ENCODE data around the gene TYW5. TPM values are rescaled to one million over a fixed set of nuclear protein-coding genes. Genes with fewer than 3 reads are reported as not detected.
A peak's percentile ranks its signal among the peaks of the same experiment; 100 is the strongest.

TYW5 gene
- total RNA-seq, 1 donor from 2014 or later, result 9.2 TPM

DNA sequence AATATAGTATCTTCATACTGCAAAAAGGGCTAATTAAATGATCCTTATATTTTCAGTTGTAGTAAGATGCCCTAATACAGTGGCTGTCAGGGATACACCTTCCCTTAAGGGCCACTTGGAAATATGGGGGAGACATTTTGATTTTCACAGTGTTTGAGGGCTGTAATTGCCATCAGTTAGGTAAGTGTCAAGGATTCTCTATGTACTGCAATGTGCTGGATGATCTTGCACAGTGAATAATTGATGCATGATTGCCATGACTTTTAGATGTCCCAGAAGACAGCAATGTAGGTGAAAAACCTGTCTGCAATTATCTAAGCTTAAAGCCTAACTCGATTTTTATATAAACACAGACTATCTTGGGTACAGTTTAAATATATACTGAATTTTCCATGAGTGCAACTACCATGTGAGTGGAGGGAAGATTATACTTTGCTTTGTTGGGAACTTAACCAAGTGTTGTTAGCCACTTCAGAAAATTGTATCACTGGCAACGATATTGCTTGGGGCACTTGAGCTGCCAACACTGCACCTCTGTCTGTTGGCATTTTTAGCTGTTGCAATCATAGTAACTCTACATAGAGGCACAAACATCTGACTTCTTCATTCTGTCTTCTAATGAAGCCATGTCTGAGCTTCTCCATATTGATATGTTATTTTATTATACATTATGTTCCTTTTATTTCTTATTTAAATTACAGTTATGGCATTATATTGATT lies 45.3 kb upstream of the TYW5 start:
- H3K27me3 ChIP-seq (ENCODE audit: insufficient read depth, low read length), result no peaks in the 10 kb centered on the region
- Mint-ChIP-seq H3K27me3 (ENCODE audit: low read depth, unreplicated experiment) (no peaks in the 10 kb centered on the region), H3K9me3 (ENCODE audit: unreplicated experiment) (no peaks in the 10 kb centered on the region), H3K4me3 (ENCODE audit: unreplicated experiment) (no peak overlapping the region), H3K4me1 (ENCODE audit: low read depth, unreplicated experiment) (peaks cover 10% of the 10 kb centered on the region), H3K27ac (ENCODE audit: unreplicated experiment) (no peak overlapping the region), H3K36me3 (ENCODE audit: low read depth, unreplicated experiment) (no peaks in the 10 kb centered on the region)
- H3K27ac ChIP-seq (ENCODE audit: low read depth, low read length), result no peak overlapping the region
- H3K9ac ChIP-seq (ENCODE audit: low read length), result no peak overlapping the region
- H2AFZ ChIP-seq (ENCODE audit: low read depth, low read length), result no peak overlapping the region
- H3K9me3 ChIP-seq (ENCODE audit: insufficient read depth, low read depth, low read length), result no peaks in the 10 kb centered on the region
- H3K4me1 ChIP-seq (ENCODE audit: insufficient read depth, low read length), result peaks cover 7% of the 10 kb centered on the region
- H3K36me3 ChIP-seq (ENCODE audit: insufficient read depth, low read length), result no peaks in the 10 kb centered on the region
- H3K79me2 ChIP-seq (ENCODE audit: insufficient read depth, low read length), result no peaks in the 10 kb centered on the region
- no peak overlapping the region for H3K4me3 ChIP-seq (ENCODE audit: insufficient read depth, low read depth, low read length)
- no peaks in the 10 kb centered on the region for H4K20me1 ChIP-seq (ENCODE audit: insufficient read depth, low read length)
- no peak overlapping the region for H3K4me2 ChIP-seq (ENCODE audit: low read length)
- TF ChIP-seq, protein P1, sequence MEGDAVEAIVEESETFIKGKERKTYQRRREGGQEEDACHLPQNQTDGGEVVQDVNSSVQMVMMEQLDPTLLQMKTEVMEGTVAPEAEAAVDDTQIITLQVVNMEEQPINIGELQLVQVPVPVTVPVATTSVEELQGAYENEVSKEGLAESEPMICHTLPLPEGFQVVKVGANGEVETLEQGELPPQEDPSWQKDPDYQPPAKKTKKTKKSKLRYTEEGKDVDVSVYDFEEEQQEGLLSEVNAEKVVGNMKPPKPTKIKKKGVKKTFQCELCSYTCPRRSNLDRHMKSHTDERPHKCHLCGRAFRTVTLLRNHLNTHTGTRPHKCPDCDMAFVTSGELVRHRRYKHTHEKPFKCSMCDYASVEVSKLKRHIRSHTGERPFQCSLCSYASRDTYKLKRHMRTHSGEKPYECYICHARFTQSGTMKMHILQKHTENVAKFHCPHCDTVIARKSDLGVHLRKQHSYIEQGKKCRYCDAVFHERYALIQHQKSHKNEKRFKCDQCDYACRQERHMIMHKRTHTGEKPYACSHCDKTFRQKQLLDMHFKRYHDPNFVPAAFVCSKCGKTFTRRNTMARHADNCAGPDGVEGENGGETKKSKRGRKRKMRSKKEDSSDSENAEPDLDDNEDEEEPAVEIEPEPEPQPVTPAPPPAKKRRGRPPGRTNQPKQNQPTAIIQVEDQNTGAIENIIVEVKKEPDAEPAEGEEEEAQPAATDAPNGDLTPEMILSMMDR (IDR thresholded peaks at IDR 0.05; ENCODE audit: insufficient read depth, low read depth, low read length), result no peak
- no peak for TF ChIP-seq EZH2 (IDR thresholded peaks at IDR 0.05; ENCODE audit: insufficient read depth, low read length)
- no peak for FAIRE-seq
- no peak for DNase-seq (ENCODE audit: low read depth)

DNA sequence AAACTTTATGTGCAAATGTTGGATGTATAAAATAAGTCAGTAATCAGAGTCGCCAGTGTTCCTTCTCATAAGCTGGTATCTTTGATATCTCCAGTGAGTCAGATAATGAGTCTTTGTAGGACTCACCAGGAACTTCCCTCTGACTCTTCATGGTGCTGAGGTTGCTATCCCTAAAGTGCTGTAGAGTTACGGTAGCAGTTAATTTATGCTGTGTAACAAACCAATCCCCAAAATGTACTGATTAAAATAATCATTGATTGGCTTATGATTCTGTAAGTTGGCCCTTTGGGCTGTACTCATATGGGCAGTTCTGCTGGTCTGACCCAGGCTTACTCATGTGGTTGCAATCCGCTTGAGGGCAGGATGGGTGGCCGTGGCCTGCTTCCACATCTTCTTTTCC lies 43.9 kb upstream of the TYW5 start:
- no peak overlapping the region for H3K4me3 ChIP-seq (ENCODE audit: insufficient read depth, low read depth, low read length)
- Mint-ChIP-seq H3K9me3 (ENCODE audit: unreplicated experiment) (no peaks in the 10 kb centered on the region), H3K4me3 (ENCODE audit: unreplicated experiment) (no peak overlapping the region), H3K27ac (ENCODE audit: unreplicated experiment) (no peak overlapping the region), H3K36me3 (ENCODE audit: low read depth, unreplicated experiment) (no peaks in the 10 kb centered on the region), H3K4me1 (ENCODE audit: low read depth, unreplicated experiment) (peaks cover 10% of the 10 kb centered on the region), H3K27me3 (ENCODE audit: low read depth, unreplicated experiment) (no peaks in the 10 kb centered on the region)
- TF ChIP-seq EZH2 (IDR thresholded peaks at IDR 0.05; ENCODE audit: insufficient read depth, low read length), result no peak
- TF ChIP-seq, protein P1 (IDR thresholded peaks at IDR 0.05; ENCODE audit: insufficient read depth, low read depth, low read length), result no peak
- H3K79me2 ChIP-seq (ENCODE audit: insufficient read depth, low read length), result no peaks in the 10 kb centered on the region
- no peak for DNase-seq (ENCODE audit: low read depth)
- no peaks in the 10 kb centered on the region for H3K36me3 ChIP-seq (ENCODE audit: insufficient read depth, low read length)
- no peak overlapping the region for H3K27ac ChIP-seq (ENCODE audit: low read depth, low read length)
- H4K20me1 ChIP-seq (ENCODE audit: insufficient read depth, low read length), result no peaks in the 10 kb centered on the region
- peaks cover 7% of the 10 kb centered on the region for H3K4me1 ChIP-seq (ENCODE audit: insufficient read depth, low read length)
- H3K9me3 ChIP-seq (ENCODE audit: insufficient read depth, low read depth, low read length), result no peaks in the 10 kb centered on the region
- no peak overlapping the region for H2AFZ ChIP-seq (ENCODE audit: low read depth, low read length)
- no peak for FAIRE-seq
- H3K4me2 ChIP-seq (ENCODE audit: low read length), result no peak overlapping the region
- H3K9ac ChIP-seq (ENCODE audit: low read length), result no peak overlapping the region
- H3K27me3 ChIP-seq (ENCODE audit: insufficient read depth, low read length), result no peaks in the 10 kb centered on the region

DNA sequence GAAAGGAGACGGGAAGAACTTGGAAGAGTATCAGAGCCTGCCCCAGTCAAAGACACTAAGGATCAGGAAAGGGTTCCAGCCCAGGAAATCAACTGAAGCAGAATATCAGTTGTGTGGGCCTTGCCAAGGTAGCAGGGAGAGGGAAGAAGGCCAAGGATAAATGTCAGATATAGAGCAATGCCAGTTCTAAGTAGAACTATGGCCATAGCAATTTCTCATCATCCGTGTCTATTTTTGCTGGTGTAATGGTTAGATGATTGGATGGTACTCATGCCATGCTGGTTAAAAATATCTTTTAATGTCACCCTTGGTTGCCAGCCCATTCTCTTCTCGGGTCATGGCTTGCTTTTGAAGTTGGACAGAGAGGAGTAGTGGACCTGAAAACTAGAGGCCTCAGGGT lies 42.0 kb upstream of the TYW5 start:
- Mint-ChIP-seq H3K27me3 (ENCODE audit: low read depth, unreplicated experiment) (peaks cover 4% of the 10 kb centered on the region), H3K36me3 (ENCODE audit: low read depth, unreplicated experiment) (no peaks in the 10 kb centered on the region), H3K9me3 (ENCODE audit: unreplicated experiment) (no peaks in the 10 kb centered on the region), H3K27ac (ENCODE audit: unreplicated experiment) (no peak overlapping the region), H3K4me1 (ENCODE audit: low read depth, unreplicated experiment) (no peaks in the 10 kb centered on the region), H3K4me3 (ENCODE audit: unreplicated experiment) (peak overlapping the region; percentile 12)
- H3K4me3 ChIP-seq (ENCODE audit: insufficient read depth, low read depth, low read length), result no peak overlapping the region
- TF ChIP-seq EZH2 (IDR thresholded peaks at IDR 0.05; ENCODE audit: insufficient read depth, low read length), result no peak
- TF ChIP-seq, protein P1 (IDR thresholded peaks at IDR 0.05; ENCODE audit: insufficient read depth, low read depth, low read length), result no peak
- H3K36me3 ChIP-seq (ENCODE audit: insufficient read depth, low read length), result no peaks in the 10 kb centered on the region
- H3K9ac ChIP-seq (ENCODE audit: low read length), result no peak overlapping the region
- no peaks in the 10 kb centered on the region for H3K4me1 ChIP-seq (ENCODE audit: insufficient read depth, low read length)
- H3K27me3 ChIP-seq (ENCODE audit: insufficient read depth, low read length), result no peaks in the 10 kb centered on the region
- H3K9me3 ChIP-seq (ENCODE audit: insufficient read depth, low read depth, low read length), result no peaks in the 10 kb centered on the region
- DNase-seq (ENCODE audit: low read depth), result no peak
- no peak overlapping the region for H3K4me2 ChIP-seq (ENCODE audit: low read length)
- no peak overlapping the region for H2AFZ ChIP-seq (ENCODE audit: low read depth, low read length)
- no peaks in the 10 kb centered on the region for H3K79me2 ChIP-seq (ENCODE audit: insufficient read depth, low read length)
- H4K20me1 ChIP-seq (ENCODE audit: insufficient read depth, low read length), result no peaks in the 10 kb centered on the region
- H3K27ac ChIP-seq (ENCODE audit: low read depth, low read length), result no peak overlapping the region
- no peak for FAIRE-seq

All from astrocyte (in vitro differentiated cells and primary cell).